A549 (cell line): ENCODE results near the gene OBSCN. TPM values are rescaled to one million over a fixed set of nuclear protein-coding genes. Genes with fewer than 3 reads are reported as not detected.

Experiments
- ATAC-seq, 2 experiments: fragments of 200-7000 bp in 1 of 2; fragments of >200 bp in 1 of 2; cut with Nextera tagmentation in 1 of 2; cut with Tn5 transposase in 1 of 2; 3 replicates each; pipeline versions ENCODE4 v1.8.0 to v1.9.1; 2018 to 2020; ENCODE audit warnings: mild to moderate bottlenecking in 1 of 2, moderate library complexity in 1 of 2
- CTCF ChIA-PET: fragments of 300-600 bp; sonication (Branson Sonifier 250); formaldehyde crosslinking; extraction: SDS; loops from one replicate; lab custom pipeline; 2021; ENCODE audit warnings: antibody characterized with exemption, inconsistent platforms; lab: Yijun Ruan, JAX
- POLR2A ChIA-PET: fragments of 350-600 bp; formaldehyde crosslinking; extraction: SDS; loops from one replicate; lab custom pipeline; 2021; ENCODE audit warnings: antibody characterized with exemption, inconsistent platforms; lab: Yijun Ruan, JAX
- DNase-seq, 2 experiments: peaks; one replicate each; pipeline versions ENCODE4 v3.0.0 to v3.0.0-alpha.2; 2011 to 2016; ENCODE audit warnings: low read depth in 1 of 2, low spot score in 1 of 2
- FAIRE-seq: peaks from 2 replicates; lab custom pipeline; 2011; peaks lifted over from hg19 to GRCh38; lab: Jason Lieb, UNC
- H3K27ac ChIP-seq, 2 experiments: fragments of >200 bp; sonication (Bioruptor Twin); formaldehyde crosslinking; 3 replicates each; pipeline ENCODE4 v1.5.1; 2016 to 2017
- H3K4me1 ChIP-seq: fragments of >200 bp; sonication (Bioruptor Twin); formaldehyde crosslinking; 3 replicates; pipeline ENCODE4 v1.6.1; 2016
- H3K4me2 ChIP-seq: fragments of >200 bp; sonication (Bioruptor Twin); formaldehyde crosslinking; 3 replicates; pipeline ENCODE4 v1.6.1; 2016
- H3K4me3 ChIP-seq: fragments of >200 bp; sonication (Bioruptor Twin); formaldehyde crosslinking; 3 replicates; pipeline ENCODE4 v1.5.1; 2016
- H3K9me3 ChIP-seq: fragments of >200 bp; sonication (Bioruptor Twin); formaldehyde crosslinking; 3 replicates; pipeline ENCODE4 v1.6.1; 2016
- BHLHE40 ChIP-seq: IDR thresholded peaks from 2 replicates; pipeline ENCODE4 v1.6.1; 2012; ENCODE audit warnings: low read depth, low read length, inconsistent platforms
- CBX2 ChIP-seq: fragments of 200-600 bp; sonication (generic); IDR thresholded peaks from 2 replicates; pipeline ENCODE4 v1.6.1; 2016; ENCODE audit warnings: low read depth, mild to moderate bottlenecking, borderline replicate concordance
- CBX8 ChIP-seq: fragments of 200-600 bp; sonication (generic); IDR thresholded peaks from 2 replicates; pipeline ENCODE4 v1.6.1; 2016
- CEBPB ChIP-seq, 2 experiments: fragments of >200 bp in 1 of 2; sonication (Bioruptor Twin) in 1 of 2; formaldehyde crosslinking in 1 of 2; IDR thresholded peaks; 2 replicates each; pipeline ENCODE4 v1.6.1; 2012 to 2016
- CHD2 ChIP-seq: fragments of 150-350 bp; IDR thresholded peaks from 2 replicates; pipeline ENCODE4 v1.6.1; 2014; ENCODE audit warnings: low read length; ENCODE audit not compliant: partially characterized antibody
- CHD4 ChIP-seq: fragments of 200-600 bp; sonication (generic); IDR thresholded peaks from 2 replicates; pipeline ENCODE4 v1.6.1; 2016; ENCODE audit warnings: antibody characterized with exemption, mild to moderate bottlenecking, borderline replicate concordance
- EP300 ChIP-seq, 2 experiments: fragments of >200 bp; sonication (Bioruptor Twin); formaldehyde crosslinking; IDR thresholded peaks; 2 replicates in 1 of 2; 3 replicates in 1 of 2; pipeline ENCODE4 v1.6.1; 2016 to 2017
- ESRRA ChIP-seq: fragments of 150-350 bp; IDR thresholded peaks from 2 replicates; pipeline ENCODE4 v1.6.1; 2014; ENCODE audit warnings: mild to moderate bottlenecking, low read length, borderline replicate concordance
- GATA3 ChIP-seq: IDR thresholded peaks from 2 replicates; pipeline ENCODE4 v1.6.1; 2012; ENCODE audit warnings: borderline replicate concordance
- HOXA7 ChIP-seq: fragments of 250-450 bp; sonication (Bioruptor Pico); IDR thresholded peaks from 2 replicates; pipeline ENCODE4 v1.5.0; 2020; ENCODE audit warnings: mild to moderate bottlenecking, moderate library complexity
- HOXB5 ChIP-seq: fragments of 250-450 bp; sonication (Bioruptor Pico); IDR thresholded peaks from 2 replicates; pipeline ENCODE4 v1.5.0; 2020; ENCODE audit warnings: mild to moderate bottlenecking, moderate library complexity
- JUN ChIP-seq, 2 experiments: fragments of >200 bp; sonication (Bioruptor Twin); formaldehyde crosslinking; IDR thresholded peaks; 2 replicates in 1 of 2; 3 replicates in 1 of 2; pipeline ENCODE4 v1.6.1; 2016 to 2017
- KDM5A ChIP-seq: fragments of 200-600 bp; sonication (generic); IDR thresholded peaks from 2 replicates; pipeline ENCODE4 v1.6.1; 2016; ENCODE audit warnings: antibody characterized with exemption, mild to moderate bottlenecking
- NPAS2 ChIP-seq: fragments of 250-450 bp; sonication (Bioruptor Pico); IDR thresholded peaks from 2 replicates; pipeline ENCODE4 v1.8.0; 2022; ENCODE audit warnings: mild to moderate bottlenecking, moderate library complexity, borderline replicate concordance
- POLR2AphosphoS2 ChIP-seq: conservative IDR thresholded peaks from 2 replicates; pipeline ENCODE4 v1.6.1; 2012; ENCODE audit warnings: low read length, improper control_type of control experiment, inconsistent platforms
- SMC3 ChIP-seq: fragments of >200 bp; sonication (Bioruptor Twin); formaldehyde crosslinking; IDR thresholded peaks from 3 replicates; pipeline ENCODE4 v1.6.1; 2018; ENCODE audit warnings: inconsistent platforms
- ZNF302 ChIP-seq: fragments of 250-450 bp; sonication (Bioruptor Pico); IDR thresholded peaks from 2 replicates; pipeline ENCODE4 v1.9.0; 2021; ENCODE audit warnings: inconsistent platforms, mild to moderate bottlenecking, moderate library complexity
- ZSCAN20 ChIP-seq: fragments of 250-450 bp; sonication (Bioruptor Pico); IDR thresholded peaks from 2 replicates; pipeline ENCODE4 v1.8.0; 2022; ENCODE audit warnings: mild to moderate bottlenecking, moderate library complexity
- WGBS: methylation state at CpG from one replicate; pipeline ENCODE4 v1.1.6; 2017; ENCODE audit errors: missing lambda C conversion rate; 5-methylcytosine and 5-hydroxymethylcytosine counted together
- polyA plus RNA-seq, 4 experiments: library from polyadenylated mRNA; depleted of rRNA in 3 of 4; stranded (reverse); fragments of >200 nt; fragmentation: RNase III in 1 of 4; extraction: RNeasy Plus Mini Kit Qiagen cat#74134 plus additional on column Dnase treatment in 1 of 4; gene quantifications; 2 replicates in 3 of 4; 3 replicates in 1 of 4; pipeline ENCODE4 v1.2.3, GENCODE V29; 2011 to 2017
- TF ChIP-seq, protein P1 (sequence below): fragments of 250-450 bp; sonication (Bioruptor Pico); IDR thresholded peaks from 2 replicates; pipeline ENCODE4 v1.5.0; 2020; ENCODE audit warnings: low read depth, mild to moderate bottlenecking, moderate library complexity
- TF ChIP-seq, protein P2 (sequence below): fragments of 250-450 bp; sonication (Bioruptor Pico); IDR thresholded peaks from 2 replicates; pipeline ENCODE4 v1.5.0; 2021; ENCODE audit warnings: mild to moderate bottlenecking, moderate library complexity, borderline replicate concordance
- TF ChIP-seq, protein P3 (sequence below): IDR thresholded peaks from 2 replicates; pipeline ENCODE4 v1.6.1; 2012
- TF ChIP-seq, protein P4 (sequence below): fragments of 200-600 bp; sonication (generic); IDR thresholded peaks from 2 replicates; pipeline ENCODE4 v1.6.1; 2016; ENCODE audit warnings: antibody characterized with exemption, mild to moderate bottlenecking, moderate library complexity
- TF ChIP-seq, protein P5 (sequence below): IDR thresholded peaks from 2 replicates; pipeline ENCODE4 v1.6.1; 2012
- TF ChIP-seq, protein P6 (sequence below): fragments of 450-650 bp; IDR thresholded peaks from 2 replicates; pipeline ENCODE4 v1.6.1; 2014; ENCODE audit warnings: antibody characterized with exemption

Gene OBSCN
- polyA plus RNA-seq, 2 of the 4 experiments (the other 2 are of a cell fraction) = 3.1 to 6.8 TPM

DNA sequence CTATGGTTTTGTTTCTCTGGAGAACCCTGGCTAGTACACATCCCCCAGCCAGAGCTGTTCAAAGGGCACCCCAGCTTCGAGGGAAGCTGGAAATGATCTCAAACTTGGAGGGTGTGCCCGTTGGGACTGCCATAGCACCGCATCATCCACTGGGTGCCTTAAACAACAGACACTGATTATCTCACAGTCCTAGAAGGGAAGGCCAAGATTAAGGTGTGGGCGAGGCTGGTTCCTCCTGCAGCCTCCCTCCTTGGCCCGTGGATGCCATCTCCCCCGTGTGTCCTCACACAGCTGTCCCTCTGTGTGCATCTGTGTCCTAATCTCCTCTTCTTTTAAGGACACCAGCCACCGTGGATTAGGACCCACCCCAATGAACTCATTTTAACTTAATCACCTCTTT lies 46.5 kb upstream of the OBSCN start:
- no peak overlapping the region for H3K4me3 ChIP-seq
- no peak overlapping the region for H3K4me2 ChIP-seq
- 42% methylated on average over 6 of the region's 7 CpGs for WGBS
- ChIA-PET CTCF (interaction anchor here (2.9 kb wide), 1 partner anchor 31 kb away, joined by 11 read pairs; no protein-coding TSS in a partner anchor), POLR2A (no interaction called here)
- H3K27ac ChIP-seq = no peak overlapping the region
- no peak for ATAC-seq
- H3K4me1 ChIP-seq = peaks cover 6% of the 10 kb centered on the region; the same call in 2 of the 3 replicates
- no peak for DNase-seq
- TF ChIP-seq, protein P1, sequence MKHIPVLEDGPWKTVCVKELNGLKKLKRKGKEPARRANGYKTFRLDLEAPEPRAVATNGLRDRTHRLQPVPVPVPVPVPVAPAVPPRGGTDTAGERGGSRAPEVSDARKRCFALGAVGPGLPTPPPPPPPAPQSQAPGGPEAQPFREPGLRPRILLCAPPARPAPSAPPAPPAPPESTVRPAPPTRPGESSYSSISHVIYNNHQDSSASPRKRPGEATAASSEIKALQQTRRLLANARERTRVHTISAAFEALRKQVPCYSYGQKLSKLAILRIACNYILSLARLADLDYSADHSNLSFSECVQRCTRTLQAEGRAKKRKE (CRISPR knock-in tag) = no peak
- TF ChIP-seq CHD2 (no peak), ZSCAN20 (CRISPR knock-in tag) (no peak), SMC3 (no peak)
- TF ChIP-seq, protein P2, sequence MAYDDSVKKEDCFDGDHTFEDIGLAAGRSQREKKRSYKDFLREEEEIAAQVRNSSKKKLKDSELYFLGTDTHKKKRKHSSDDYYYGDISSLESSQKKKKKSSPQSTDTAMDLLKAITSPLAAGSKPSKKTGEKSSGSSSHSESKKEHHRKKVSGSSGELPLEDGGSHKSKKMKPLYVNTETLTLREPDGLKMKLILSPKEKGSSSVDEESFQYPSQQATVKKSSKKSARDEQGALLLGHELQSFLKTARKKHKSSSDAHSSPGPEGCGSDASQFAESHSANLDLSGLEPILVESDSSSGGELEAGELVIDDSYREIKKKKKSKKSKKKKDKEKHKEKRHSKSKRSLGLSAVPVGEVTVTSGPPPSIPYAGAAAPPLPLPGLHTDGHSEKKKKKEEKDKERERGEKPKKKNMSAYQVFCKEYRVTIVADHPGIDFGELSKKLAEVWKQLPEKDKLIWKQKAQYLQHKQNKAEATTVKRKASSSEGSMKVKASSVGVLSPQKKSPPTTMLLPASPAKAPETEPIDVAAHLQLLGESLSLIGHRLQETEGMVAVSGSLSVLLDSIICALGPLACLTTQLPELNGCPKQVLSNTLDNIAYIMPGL (CRISPR knock-in tag) = no peak
- TF ChIP-seq, protein P3, sequence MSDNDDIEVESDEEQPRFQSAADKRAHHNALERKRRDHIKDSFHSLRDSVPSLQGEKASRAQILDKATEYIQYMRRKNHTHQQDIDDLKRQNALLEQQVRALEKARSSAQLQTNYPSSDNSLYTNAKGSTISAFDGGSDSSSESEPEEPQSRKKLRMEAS = no peak
- no peaks in the 10 kb centered on the region for H3K9me3 ChIP-seq
- FAIRE-seq = no peak

DNA sequence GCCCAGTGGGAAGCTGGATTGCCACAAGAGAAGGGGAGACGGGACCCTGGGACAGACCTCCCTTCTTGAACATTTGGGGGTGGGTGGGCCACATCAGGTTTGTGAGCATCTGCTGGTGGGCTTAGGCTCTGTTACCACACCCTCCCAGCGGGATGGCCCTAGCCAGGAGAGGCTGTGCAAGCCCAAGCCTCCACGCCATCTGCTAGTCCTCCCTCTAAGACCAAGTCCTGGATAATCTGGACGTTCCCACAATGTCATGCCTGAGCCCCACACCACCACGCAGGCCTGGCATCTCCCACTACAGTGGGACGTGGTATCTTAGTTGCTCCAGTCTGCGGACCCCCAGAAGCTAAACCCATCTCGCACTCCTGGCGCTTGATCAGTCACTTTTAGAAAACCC lies 46.0 kb upstream of the OBSCN start:
- no peak for TF ChIP-seq NPAS2 (CRISPR knock-in tag)
- TF ChIP-seq CBX8 = no peak
- TF ChIP-seq, protein P4, sequence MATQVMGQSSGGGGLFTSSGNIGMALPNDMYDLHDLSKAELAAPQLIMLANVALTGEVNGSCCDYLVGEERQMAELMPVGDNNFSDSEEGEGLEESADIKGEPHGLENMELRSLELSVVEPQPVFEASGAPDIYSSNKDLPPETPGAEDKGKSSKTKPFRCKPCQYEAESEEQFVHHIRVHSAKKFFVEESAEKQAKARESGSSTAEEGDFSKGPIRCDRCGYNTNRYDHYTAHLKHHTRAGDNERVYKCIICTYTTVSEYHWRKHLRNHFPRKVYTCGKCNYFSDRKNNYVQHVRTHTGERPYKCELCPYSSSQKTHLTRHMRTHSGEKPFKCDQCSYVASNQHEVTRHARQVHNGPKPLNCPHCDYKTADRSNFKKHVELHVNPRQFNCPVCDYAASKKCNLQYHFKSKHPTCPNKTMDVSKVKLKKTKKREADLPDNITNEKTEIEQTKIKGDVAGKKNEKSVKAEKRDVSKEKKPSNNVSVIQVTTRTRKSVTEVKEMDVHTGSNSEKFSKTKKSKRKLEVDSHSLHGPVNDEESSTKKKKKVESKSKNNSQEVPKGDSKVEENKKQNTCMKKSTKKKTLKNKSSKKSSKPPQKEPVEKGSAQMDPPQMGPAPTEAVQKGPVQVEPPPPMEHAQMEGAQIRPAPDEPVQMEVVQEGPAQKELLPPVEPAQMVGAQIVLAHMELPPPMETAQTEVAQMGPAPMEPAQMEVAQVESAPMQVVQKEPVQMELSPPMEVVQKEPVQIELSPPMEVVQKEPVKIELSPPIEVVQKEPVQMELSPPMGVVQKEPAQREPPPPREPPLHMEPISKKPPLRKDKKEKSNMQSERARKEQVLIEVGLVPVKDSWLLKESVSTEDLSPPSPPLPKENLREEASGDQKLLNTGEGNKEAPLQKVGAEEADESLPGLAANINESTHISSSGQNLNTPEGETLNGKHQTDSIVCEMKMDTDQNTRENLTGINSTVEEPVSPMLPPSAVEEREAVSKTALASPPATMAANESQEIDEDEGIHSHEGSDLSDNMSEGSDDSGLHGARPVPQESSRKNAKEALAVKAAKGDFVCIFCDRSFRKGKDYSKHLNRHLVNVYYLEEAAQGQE = no peak
- TF ChIP-seq EP300 (IDR thresholded peaks at IDR 0.05) = no peak
- no peak for TF ChIP-seq CBX2
- TF ChIP-seq ESRRA = no peak
- TF ChIP-seq CEBPB (IDR thresholded peaks at IDR 0.05) = no peak
- TF ChIP-seq, protein P1 (CRISPR knock-in tag) = no peak
- no peak for TF ChIP-seq ZNF302 (CRISPR knock-in tag)
- TF ChIP-seq HOXB5 (CRISPR knock-in tag) = no peak
- no peak for TF ChIP-seq HOXA7 (CRISPR knock-in tag)
- TF ChIP-seq GATA3 = no peak
- TF ChIP-seq BHLHE40 = no peak
- TF ChIP-seq KDM5A = no peak
- TF ChIP-seq CHD4 = no peak
- TF ChIP-seq JUN (IDR thresholded peaks at IDR 0.05) = no peak
- TF ChIP-seq POLR2AphosphoS2 = no peak
- TF ChIP-seq, protein P5, sequence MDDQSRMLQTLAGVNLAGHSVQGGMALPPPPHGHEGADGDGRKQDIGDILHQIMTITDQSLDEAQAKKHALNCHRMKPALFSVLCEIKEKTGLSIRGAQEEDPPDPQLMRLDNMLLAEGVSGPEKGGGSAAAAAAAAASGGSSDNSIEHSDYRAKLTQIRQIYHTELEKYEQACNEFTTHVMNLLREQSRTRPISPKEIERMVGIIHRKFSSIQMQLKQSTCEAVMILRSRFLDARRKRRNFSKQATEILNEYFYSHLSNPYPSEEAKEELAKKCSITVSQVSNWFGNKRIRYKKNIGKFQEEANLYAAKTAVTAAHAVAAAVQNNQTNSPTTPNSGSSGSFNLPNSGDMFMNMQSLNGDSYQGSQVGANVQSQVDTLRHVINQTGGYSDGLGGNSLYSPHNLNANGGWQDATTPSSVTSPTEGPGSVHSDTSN = no peak
- TF ChIP-seq, protein P6, sequence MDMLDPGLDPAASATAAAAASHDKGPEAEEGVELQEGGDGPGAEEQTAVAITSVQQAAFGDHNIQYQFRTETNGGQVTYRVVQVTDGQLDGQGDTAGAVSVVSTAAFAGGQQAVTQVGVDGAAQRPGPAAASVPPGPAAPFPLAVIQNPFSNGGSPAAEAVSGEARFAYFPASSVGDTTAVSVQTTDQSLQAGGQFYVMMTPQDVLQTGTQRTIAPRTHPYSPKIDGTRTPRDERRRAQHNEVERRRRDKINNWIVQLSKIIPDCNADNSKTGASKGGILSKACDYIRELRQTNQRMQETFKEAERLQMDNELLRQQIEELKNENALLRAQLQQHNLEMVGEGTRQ = no peak
- TF ChIP-seq, all 56 proteins: peak for 0
- no peak overlapping the region for H3K4me3 ChIP-seq
- ATAC-seq = no peak
- no peak overlapping the region for H3K4me2 ChIP-seq
- H3K4me1 ChIP-seq = peaks cover 9% of the 10 kb centered on the region; the same call in 2 of the 3 replicates
- H3K9me3 ChIP-seq = no peaks in the 10 kb centered on the region
- 77% methylated on average over 7 of the region's 9 CpGs for WGBS
- ChIA-PET CTCF (interaction anchor here (2.9 to 7.4 kb wide), 2 partner anchors 8 to 31 kb away, joined by 11 to 89 read pairs; no protein-coding TSS in a partner anchor), POLR2A (no interaction called here)
- no peak for DNase-seq
- no peak overlapping the region for H3K27ac ChIP-seq
- FAIRE-seq = no peak
